Kidney (tissue), 14 donors: ENCODE data around the gene NCR2. TPM values are rescaled to one million over a fixed set of nuclear protein-coding genes. Genes with fewer than 3 reads are reported as not detected.

Experiments used
- DNase-seq, 5 donors: peaks; one replicate each; pipeline ENCODE4 v3.0.0-alpha.2; 2013 to 2020
- FAIRE-seq: peaks from 2 replicates; lab custom pipeline; 2012; peaks lifted over from hg19 to GRCh38; lab: Jason Lieb, UNC
- H3K27ac ChIP-seq, 2 donors: one replicate each; pipeline ENCODE4 v1.7.0; 2013; ENCODE audit warnings: low read depth in 2 of 2, low read length in 2 of 2, inconsistent platforms in 1 of 2
- H3K27me3 ChIP-seq: one replicate; pipeline ENCODE4 v1.7.1; 2013; ENCODE audit warnings: low read length, inconsistent platforms; ENCODE audit not compliant: control insufficient read depth, insufficient read depth
- H3K36me3 ChIP-seq, 3 donors: one replicate each; pipeline versions ENCODE4 v1.7.0 to v1.7.1; 2013; ENCODE audit warnings: low read length in 3 of 3, control low read depth in 1 of 3, inconsistent platforms in 1 of 3; ENCODE audit not compliant: insufficient read depth in 3 of 3, control insufficient read depth in 2 of 3
- H3K4me1 ChIP-seq, 3 donors: one replicate each; pipeline versions ENCODE4 v1.7.0 to v1.7.1; 2013; ENCODE audit warnings: low read length in 3 of 3, inconsistent platforms in 1 of 3, low read depth in 1 of 3; ENCODE audit not compliant: control insufficient read depth in 2 of 3, insufficient read depth in 2 of 3
- H3K4me3 ChIP-seq, 3 donors: one replicate each; pipeline versions ENCODE4 v1.7.0 to v1.8.1; 2013; ENCODE audit warnings: low read length in 3 of 3, control low read depth in 1 of 3, inconsistent platforms in 1 of 3
- H3K9ac ChIP-seq, 3 donors: one replicate each; pipeline versions ENCODE4 v1.7.0 to v1.7.1; 2013; ENCODE audit warnings: low read length in 3 of 3, control low read depth in 1 of 3, inconsistent platforms in 1 of 3
- H3K9me3 ChIP-seq, 3 donors: one replicate each; pipeline versions ENCODE4 v1.7.0 to v1.7.1; 2013; ENCODE audit warnings: low read length in 3 of 3, control low read depth in 1 of 3, inconsistent platforms in 1 of 3; ENCODE audit not compliant: control insufficient read depth in 2 of 3, insufficient read depth in 1 of 3
- CTCF ChIP-seq: IDR thresholded peaks from 3 replicates; pipeline ENCODE4 v1.5.1; 2012; ENCODE audit warnings: mild to moderate bottlenecking, moderate library complexity, borderline replicate concordance; ENCODE audit not compliant: insufficient read depth; ENCODE audit errors: extremely low read depth
- intact Hi-C: fragments of 100-400 bp; cut with DNase I; formaldehyde crosslinking; loops from one replicate; pipeline ENCODE4 v1.11.1; 2022
- polyA plus RNA-seq: library from polyadenylated mRNA; stranded (reverse); fragments of 350-450 nt; fragmentation: Illumina TruSeq; extraction: RNeasy Lipid Tissue Mini Kit (QIAGEN cat#74804); gene quantifications from one replicate; pipeline ENCODE4 v1.2.3, GENCODE V29; 2014; ENCODE audit warnings: low read depth, low replicate concordance; ENCODE audit not compliant: insufficient read depth
- total RNA-seq: library from RNA; stranded (reverse); fragmentation: NEBNext Ultra II Directional; extraction: Animal tissue kit (Norgen Biotek cat#: 25700); gene quantifications from one replicate; pipeline ENCODE4 v1.2.1, GENCODE V29; 2021
- donor health status: control.
- donor health status: control.
- donor health status: control.
- donor health status: control.
- donor health status: control.
- donor health status: DM: yes; HTN: yes; CAD: no.
- donor health status: Normal renal cell carcinoma (clear cell type).

The NCR2 gene
- total and polyA plus RNA-seq, 2 donors from 2014 or later = not detected

- peak; percentile 52 to 74 (median 68) for DNase-seq
- intact Hi-C loops = no loop called here
Measured at GRCh38 chr6:41372832-41373626, 37.6 kb downstream of the NCR2 start.

GRCh38 chr6:41373627-41373918, 38.2 kb downstream of the NCR2 start:
- Histone ChIP-seq H3K4me1 (peaks cover 0 to 19% (median 8%) of the 10 kb centered on the region in 3 donors), H3K9me3 (no peaks in the 10 kb centered on the region), H3K4me3 (no peak overlapping the region), H3K27ac (no peak overlapping the region), H3K27me3 (peaks cover 12% of the 10 kb centered on the region), H3K36me3 (no peaks in the 10 kb centered on the region), H3K9ac (no peak overlapping the region)
- intact Hi-C loops = no loop called here
- FAIRE-seq (no peak), DNase-seq (peak in 1 of 5 donors; percentile 36)
- TF ChIP-seq CTCF = no peak

More at GRCh38 chr6:41372832-41373626, 37.6 kb downstream of the NCR2 start:
- no peak for FAIRE-seq
- Histone ChIP-seq H3K27ac (no peak overlapping the region), H3K27me3 (peaks cover 12% of the 10 kb centered on the region), H3K36me3 (no peaks in the 10 kb centered on the region), H3K4me1 (peaks cover 0 to 19% (median 8%) of the 10 kb centered on the region in 3 donors), H3K9me3 (no peaks in the 10 kb centered on the region), H3K9ac (no peak overlapping the region), H3K4me3 (peak overlapping the region in 1 of 3 donors; percentile 8)
- TF ChIP-seq CTCF = no peak

GRCh38 chr6:41373919-41374617, 38.7 kb downstream of the NCR2 start:
- H3K4me1 ChIP-seq = peaks cover 0 to 18% (median 8%) of the 10 kb centered on the region in 3 donors
- no peaks in the 10 kb centered on the region for H3K9me3 ChIP-seq
- no peak for TF ChIP-seq CTCF
- H3K9ac ChIP-seq = no peak overlapping the region
- FAIRE-seq (no peak), DNase-seq (peak in 3 of 5 donors; percentile 48 to 63 (median 52))
- H3K27ac ChIP-seq = no peak overlapping the region
- peaks cover 12% of the 10 kb centered on the region for H3K27me3 ChIP-seq
- intact Hi-C loops = no loop called here
- H3K4me3 ChIP-seq = no peak overlapping the region
- no peaks in the 10 kb centered on the region for H3K36me3 ChIP-seq
